IPS-20b (cell line): ENCODE measurements around the gene FERMT3.

ENCODE experiments used
- H3K27ac ChIP-seq: one replicate; pipeline ENCODE4 v1.5.1; 2013; ENCODE audit warnings: low read length
- H3K27me3 ChIP-seq: 2 replicates; pipeline ENCODE4 v1.6.1; 2013; ENCODE audit warnings: mild to moderate bottlenecking, low read length, inconsistent platforms; ENCODE audit not compliant: insufficient read depth
- H3K36me3 ChIP-seq: 2 replicates; pipeline ENCODE4 v1.6.1; 2013; ENCODE audit warnings: low read depth, mild to moderate bottlenecking, inconsistent platforms, low read length, moderate library complexity; ENCODE audit not compliant: insufficient read depth
- H3K4me1 ChIP-seq: 2 replicates; pipeline ENCODE4 v1.6.1; 2013; ENCODE audit warnings: mild to moderate bottlenecking, control low read depth, inconsistent platforms, low read length, moderate library complexity; ENCODE audit not compliant: insufficient read depth
- H3K4me3 ChIP-seq: 2 replicates; pipeline ENCODE4 v1.5.1; 2013; ENCODE audit warnings: mild to moderate bottlenecking, low read length, inconsistent platforms
- H3K9ac ChIP-seq: 2 replicates; pipeline ENCODE4 v1.6.1; 2013; ENCODE audit warnings: low read depth, mild to moderate bottlenecking, inconsistent platforms, low read length, moderate library complexity
- H3K9me3 ChIP-seq: 2 replicates; pipeline ENCODE4 v1.6.1; 2013; ENCODE audit warnings: mild to moderate bottlenecking, low read depth, low read length, inconsistent platforms; ENCODE audit not compliant: insufficient read depth

The FERMT3 gene

GRCh38 chr11:64196626-64197025 is 9.9 kb upstream of the FERMT3 start:
- no peaks in the 10 kb centered on the region for H3K4me1 ChIP-seq
- H3K36me3 ChIP-seq: peaks cover 91% of the 10 kb centered on the region
- H3K9me3 ChIP-seq: no peaks in the 10 kb centered on the region; the same call in 1 of the 2 replicates
- no peak overlapping the region for H3K4me3 ChIP-seq
- no peak overlapping the region for H3K27ac ChIP-seq
- H3K27me3 ChIP-seq: no peaks in the 10 kb centered on the region
- H3K9ac ChIP-seq: no peak overlapping the region

- Histone ChIP-seq H3K27me3 (no peaks in the 10 kb centered on the region), H3K9ac (no peak overlapping the region), H3K4me1 (no peaks in the 10 kb centered on the region), H3K4me3 (no peak overlapping the region), H3K27ac (no peak overlapping the region), H3K9me3 (no peaks in the 10 kb centered on the region; the same call in 1 of the 2 replicates), H3K36me3 (peaks cover 95% of the 10 kb centered on the region)
Measured at GRCh38 chr11:64198511-64198910, 8.0 kb upstream of the FERMT3 start.

- Histone ChIP-seq H3K27me3 (no peaks in the 10 kb centered on the region), H3K4me1 (no peaks in the 10 kb centered on the region), H3K9ac (no peak overlapping the region), H3K27ac (no peak overlapping the region), H3K36me3 (peaks cover 94% of the 10 kb centered on the region), H3K9me3 (no peaks in the 10 kb centered on the region; the same call in 1 of the 2 replicates), H3K4me3 (no peak overlapping the region)
Measured at GRCh38 chr11:64201543-64201942, 5.0 kb upstream of the FERMT3 start.

GRCh38 chr11:64202992-64203391 is 3.5 kb upstream of the FERMT3 start:
- no peak overlapping the region for H3K4me3 ChIP-seq
- H3K9ac ChIP-seq: no peak overlapping the region
- H3K27ac ChIP-seq: no peak overlapping the region
- no peaks in the 10 kb centered on the region for H3K27me3 ChIP-seq
- H3K9me3 ChIP-seq: no peaks in the 10 kb centered on the region
- no peaks in the 10 kb centered on the region for H3K4me1 ChIP-seq
- H3K36me3 ChIP-seq: peaks cover 87% of the 10 kb centered on the region

GRCh38 chr11:64203421-64204079 is 3.0 kb upstream of the FERMT3 start:
- Histone ChIP-seq H3K9me3 (no peaks in the 10 kb centered on the region), H3K27me3 (no peaks in the 10 kb centered on the region), H3K9ac (no peak overlapping the region), H3K27ac (no peak overlapping the region), H3K4me1 (no peaks in the 10 kb centered on the region), H3K4me3 (no peak overlapping the region), H3K36me3 (peaks cover 82% of the 10 kb centered on the region)

GRCh38 chr11:64204080-64204440 is 2.5 kb upstream of the FERMT3 start:
- no peak overlapping the region for H3K4me3 ChIP-seq
- no peak overlapping the region for H3K27ac ChIP-seq
- H3K36me3 ChIP-seq: peaks cover 77% of the 10 kb centered on the region
- no peaks in the 10 kb centered on the region for H3K4me1 ChIP-seq
- H3K9me3 ChIP-seq: no peaks in the 10 kb centered on the region
- no peak overlapping the region for H3K9ac ChIP-seq
- no peaks in the 10 kb centered on the region for H3K27me3 ChIP-seq

- Histone ChIP-seq H3K9ac (no peak overlapping the region), H3K27me3 (no peaks in the 10 kb centered on the region), H3K4me3 (no peak overlapping the region), H3K27ac (no peak overlapping the region), H3K4me1 (no peaks in the 10 kb centered on the region), H3K36me3 (peaks cover 77% of the 10 kb centered on the region), H3K9me3 (no peaks in the 10 kb centered on the region)
Measured at GRCh38 chr11:64204464-64204989, 2.0 kb upstream of the FERMT3 start.

GRCh38 chr11:64207256-64208085 is 950 bp downstream of the FERMT3 start:
- Histone ChIP-seq H3K4me1 (no peaks in the 10 kb centered on the region), H3K36me3 (peaks cover 55% of the 10 kb centered on the region), H3K9ac (no peak overlapping the region), H3K9me3 (no peaks in the 10 kb centered on the region), H3K27me3 (no peaks in the 10 kb centered on the region), H3K4me3 (no peak overlapping the region), H3K27ac (no peak overlapping the region)

- H3K36me3 ChIP-seq: peaks cover 48% of the 10 kb centered on the region
- no peaks in the 10 kb centered on the region for H3K4me1 ChIP-seq
- H3K27ac ChIP-seq: no peak overlapping the region
- H3K9me3 ChIP-seq: no peaks in the 10 kb centered on the region
- H3K9ac ChIP-seq: no peak overlapping the region
- no peak overlapping the region for H3K4me3 ChIP-seq
- no peaks in the 10 kb centered on the region for H3K27me3 ChIP-seq
Measured at GRCh38 chr11:64208086-64208795, 1.7 kb downstream of the FERMT3 start.

- H3K4me1 ChIP-seq: no peaks in the 10 kb centered on the region
- H3K36me3 ChIP-seq: peaks cover 40% of the 10 kb centered on the region
- H3K27me3 ChIP-seq: no peaks in the 10 kb centered on the region
- no peak overlapping the region for H3K27ac ChIP-seq
- no peaks in the 10 kb centered on the region for H3K9me3 ChIP-seq
- H3K4me3 ChIP-seq: no peak overlapping the region
- no peak overlapping the region for H3K9ac ChIP-seq
Measured at GRCh38 chr11:64208796-64209562, 2.5 kb downstream of the FERMT3 start.

- Histone ChIP-seq H3K27me3 (no peaks in the 10 kb centered on the region), H3K9ac (no peak overlapping the region), H3K4me1 (no peaks in the 10 kb centered on the region), H3K27ac (no peak overlapping the region), H3K36me3 (peaks cover 35% of the 10 kb centered on the region), H3K4me3 (no peak overlapping the region), H3K9me3 (no peaks in the 10 kb centered on the region)
Measured at GRCh38 chr11:64209563-64209843, 3.0 kb downstream of the FERMT3 start.
